Retina (tissue), 1 donor: ENCODE measurements around the gene ANKRD13C.
"Not testable (repeated sequence)": the region's sequence is repeated elsewhere in the genome, so short reads cannot be mapped to it uniquely, and the experiment has no call there.

Experiments
- DNase-seq: peaks from one replicate; pipeline ENCODE4 v3.0.0-alpha.2; 2016

Gene ANKRD13C

GRCh38 chr1:70354332-70355110, at the start of gene ANKRD13C:
ANKRD13C (minus strand) TSS chr1:70354722; CDS start chr1:70354408, 314 bp downstream.
- DNase-seq: peak; percentile 99

GRCh38 chr1:70403759-70404158, 49.2 kb upstream of the ANKRD13C start:
- DNase-seq: no peak

GRCh38 chr1:70401974-70402373, 47.5 kb upstream of the ANKRD13C start:
- DNase-seq: no peak

- no peak for DNase-seq
Observed at GRCh38 chr1:70400335-70400734, 45.8 kb upstream of the ANKRD13C start.

- no peak for DNase-seq
Observed at GRCh38 chr1:70397013-70397412, 42.5 kb upstream of the ANKRD13C start.

GRCh38 chr1:70396607-70397006, 42.1 kb upstream of the ANKRD13C start:
- DNase-seq: no peak

GRCh38 chr1:70392626-70393025, 38.1 kb upstream of the ANKRD13C start:
- no peak for DNase-seq

- DNase-seq: no peak
Observed at GRCh38 chr1:70387507-70387906, 33.0 kb upstream of the ANKRD13C start.

- no peak for DNase-seq
Observed at GRCh38 chr1:70386121-70386520, 31.6 kb upstream of the ANKRD13C start.

- no peak for DNase-seq
Observed at GRCh38 chr1:70385477-70385876, 31.0 kb upstream of the ANKRD13C start.

- no peak for DNase-seq
Observed at GRCh38 chr1:70384542-70384941, 30.0 kb upstream of the ANKRD13C start.

GRCh38 chr1:70383483-70383882, 29.0 kb upstream of the ANKRD13C start:
- no peak for DNase-seq

GRCh38 chr1:70382682-70383081, 28.2 kb upstream of the ANKRD13C start:
- DNase-seq: no peak

- no peak for DNase-seq
Observed at GRCh38 chr1:70376196-70376595, 21.7 kb upstream of the ANKRD13C start.

- not testable (repeated sequence) for DNase-seq
Observed at GRCh38 chr1:70373580-70373979, 19.1 kb upstream of the ANKRD13C start.

- no peak for DNase-seq
Observed at GRCh38 chr1:70372426-70372825, 17.9 kb upstream of the ANKRD13C start.

- not testable (repeated sequence) for DNase-seq
Observed at GRCh38 chr1:70371586-70371985, 17.1 kb upstream of the ANKRD13C start.

- not testable (repeated sequence) for DNase-seq
Observed at GRCh38 chr1:70367397-70367796, 12.9 kb upstream of the ANKRD13C start.

- DNase-seq: not testable (repeated sequence)
Observed at GRCh38 chr1:70366997-70367396, 12.5 kb upstream of the ANKRD13C start.

- DNase-seq: not testable (repeated sequence)
Observed at GRCh38 chr1:70366425-70366952, 12.0 kb upstream of the ANKRD13C start.

- no peak for DNase-seq
Observed at GRCh38 chr1:70364439-70364838, 9.9 kb upstream of the ANKRD13C start.

GRCh38 chr1:70361727-70362398, 7.3 kb upstream of the ANKRD13C start:
- no peak for DNase-seq

- no peak for DNase-seq
Observed at GRCh38 chr1:70360321-70360720, 5.8 kb upstream of the ANKRD13C start.
